ENCODE data around the gene MR1. TPM values are rescaled to one million over a fixed set of nuclear protein-coding genes. Genes with fewer than 3 reads are reported as not detected.
"Not testable (repeated sequence)": the region's sequence is repeated elsewhere in the genome, so short reads cannot be mapped to it uniquely, and the experiment has no call there.

MR1 gene
- total RNA-seq, 1 donor from 2014 or later: 0.41 TPM

DNA sequence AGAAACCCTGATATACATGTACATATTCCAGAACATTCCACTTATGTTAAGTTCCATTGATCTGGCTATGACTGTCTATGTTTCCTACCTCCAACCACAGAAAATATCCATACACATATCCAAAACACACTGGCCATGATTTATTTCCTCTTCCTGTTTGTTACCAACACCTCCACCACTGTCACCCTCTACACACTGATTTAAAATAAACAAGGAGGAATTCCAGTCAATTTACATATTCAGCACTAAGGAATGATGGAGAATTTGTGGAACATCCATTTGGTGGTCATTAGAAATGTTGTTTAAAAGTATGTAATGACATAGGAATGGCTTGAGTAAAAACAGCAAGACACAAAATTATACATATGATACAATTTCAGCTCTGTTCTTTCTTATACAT lies 5.6 kb upstream of the MR1 start:
- DNase-seq (ENCODE audit: low spot score in 2 of 2) (no peak), FAIRE-seq (no peak)

DNA sequence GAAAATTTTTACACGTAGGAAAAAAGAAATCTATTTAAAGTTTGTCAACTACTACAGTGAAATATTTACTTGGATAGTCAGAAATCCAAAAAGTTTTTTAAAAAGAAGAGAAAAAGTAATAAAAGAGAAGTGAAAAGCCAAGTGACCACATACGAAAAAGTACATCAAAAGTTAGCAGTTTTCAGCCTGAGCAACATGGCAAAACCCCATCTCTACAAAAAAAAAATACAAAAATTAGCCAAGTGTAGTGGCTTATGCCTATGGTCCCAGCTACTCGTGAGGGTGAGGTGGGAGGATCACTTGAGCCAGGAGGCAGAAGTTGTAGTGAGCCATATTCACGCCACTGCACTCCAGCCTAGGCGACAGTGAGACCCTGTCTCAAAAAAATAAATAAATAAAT lies 5.2 kb upstream of the MR1 start:
- DNase-seq (ENCODE audit: low spot score in 2 of 2): no peak

DNA sequence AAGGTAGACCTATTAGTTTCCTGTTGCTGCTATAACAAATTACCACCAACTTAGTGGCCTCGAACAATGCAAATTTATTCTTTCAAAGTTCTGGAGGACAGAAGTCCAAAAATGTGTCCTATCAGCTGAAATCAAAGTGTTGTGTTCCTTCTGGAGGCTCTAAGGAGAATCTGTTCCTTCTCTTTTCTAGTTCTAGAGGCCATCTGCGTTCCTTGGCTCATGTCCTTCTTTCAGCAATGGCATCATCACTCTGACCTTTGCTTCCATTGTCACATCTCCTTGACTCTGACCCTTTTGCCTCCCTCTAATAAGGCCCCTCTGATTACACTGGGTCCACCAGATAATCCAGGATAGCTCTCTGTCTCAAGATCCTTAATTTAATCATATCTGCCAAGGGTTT lies 1.2 kb upstream of the MR1 start:
- FAIRE-seq (no peak), DNase-seq (ENCODE audit: low spot score in 2 of 2) (no peak)

More for the DNA sequence above, 5.2 kb upstream of the MR1 start:
- no peak for FAIRE-seq

DNA sequence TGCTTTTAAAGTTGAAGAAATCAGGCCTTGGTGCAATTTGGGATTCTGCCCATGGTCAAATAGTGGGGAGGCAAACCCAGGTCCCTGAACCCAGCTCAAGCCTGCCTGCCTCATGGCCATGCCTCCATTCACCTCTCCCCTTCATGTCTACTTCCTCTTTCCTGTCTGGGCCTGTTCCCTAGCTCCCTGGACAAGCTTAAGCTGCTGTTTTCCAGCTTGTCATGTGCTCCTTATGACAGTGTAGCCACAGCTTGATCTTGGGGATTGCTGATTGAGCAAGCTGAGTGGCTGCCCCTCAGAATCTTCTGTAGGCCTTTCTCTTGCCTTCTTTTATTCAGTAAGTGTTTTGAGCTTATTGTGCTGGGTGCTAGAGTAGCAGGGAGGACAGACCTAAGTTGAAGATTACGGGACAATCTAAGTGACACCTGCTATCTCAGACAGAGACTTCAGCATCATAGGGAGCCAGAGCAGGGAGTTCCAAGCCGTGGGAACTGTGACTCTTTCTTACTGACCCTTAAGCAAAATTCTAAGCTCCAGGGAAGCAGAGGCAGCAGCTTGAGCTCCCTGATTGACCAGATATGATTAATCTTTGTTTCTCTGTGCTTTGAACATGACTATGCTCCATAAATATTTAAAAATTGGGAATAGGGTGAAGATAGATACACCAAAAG lies 520 bp upstream of the MR1 start:
- no peak for DNase-seq (ENCODE audit: low spot score in 2 of 2)

DNA sequence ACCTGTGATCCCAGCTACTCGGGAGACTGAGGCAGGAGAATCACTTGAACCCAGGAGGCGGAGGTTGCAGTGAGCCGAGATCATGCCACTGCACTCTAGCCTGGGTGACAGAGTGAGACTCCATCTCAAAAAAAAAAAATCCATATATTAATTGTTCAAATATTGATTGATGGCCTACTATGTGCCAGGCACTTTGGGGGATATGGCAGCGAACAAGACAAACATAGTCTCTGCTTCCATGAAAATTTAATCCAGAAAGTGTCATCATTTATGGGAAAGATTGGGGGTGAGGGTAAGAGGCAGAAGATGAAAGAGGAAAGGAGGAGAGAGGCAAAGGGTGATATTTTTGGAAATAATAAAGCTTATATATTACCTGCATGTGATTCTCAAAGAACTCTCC lies 1.4 kb downstream of the MR1 start:
- DNase-seq (ENCODE audit: low spot score in 2 of 2); FAIRE-seq: not testable (repeated sequence)

More for the DNA sequence above, 520 bp upstream of the MR1 start:
- no peak for FAIRE-seq

DNA sequence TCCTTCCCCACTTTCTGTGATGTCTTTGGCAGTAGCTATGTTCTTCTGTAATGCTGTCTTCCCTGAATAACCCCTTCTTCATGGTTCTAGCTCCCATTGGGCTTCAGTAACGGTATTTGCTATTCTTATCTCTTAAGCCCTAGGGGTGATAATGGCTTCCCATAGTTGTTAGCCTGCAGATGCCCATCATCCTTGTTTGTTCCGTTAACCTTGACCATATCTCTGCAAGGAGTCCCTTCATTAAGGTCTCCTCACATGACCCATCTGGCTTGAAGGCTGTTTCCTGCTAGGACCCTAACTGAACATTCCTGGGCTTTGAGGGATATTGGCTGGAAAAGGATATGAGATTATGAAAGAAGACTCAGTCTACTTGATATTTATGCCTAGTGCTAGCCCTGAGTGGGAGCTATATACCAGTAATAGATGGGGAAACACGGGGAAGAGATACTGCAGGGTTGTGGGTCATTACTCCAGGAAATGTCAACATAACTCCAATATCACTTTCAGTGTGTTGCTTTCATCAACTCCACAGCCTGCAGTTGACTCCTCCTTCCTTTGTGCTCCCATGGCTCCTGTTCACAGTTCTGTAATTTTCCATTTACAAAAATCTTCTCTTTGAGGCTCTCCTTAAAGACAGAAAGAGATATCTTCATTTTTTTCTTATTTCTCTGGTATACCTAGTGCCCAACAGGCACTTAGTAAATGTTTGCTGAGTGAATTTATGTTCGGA lies 2.5 kb downstream of the MR1 start:
- no peak for DNase-seq (ENCODE audit: low spot score in 2 of 2)
- FAIRE-seq: no peak

DNA sequence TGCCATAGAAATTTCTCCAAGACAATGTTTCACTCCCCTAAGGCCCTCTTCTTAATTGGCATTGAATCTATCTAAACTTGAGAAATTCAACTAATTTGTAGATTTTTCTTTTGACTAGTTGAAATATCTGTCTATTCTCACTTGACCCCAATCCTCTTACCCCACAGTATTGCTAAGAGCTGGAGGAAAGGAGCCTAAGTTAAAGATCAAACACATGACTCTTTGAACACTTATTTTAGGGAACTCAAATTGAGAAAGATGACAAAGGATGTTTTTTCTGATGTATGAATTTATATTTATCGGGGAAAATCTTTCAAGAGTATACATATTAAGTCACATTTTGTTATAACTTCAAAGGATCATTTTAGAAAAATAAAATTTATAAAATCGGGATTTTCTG lies 3.6 kb downstream of the MR1 start:
- no peak for FAIRE-seq
- DNase-seq (ENCODE audit: low spot score in 2 of 2): no peak

DNA sequence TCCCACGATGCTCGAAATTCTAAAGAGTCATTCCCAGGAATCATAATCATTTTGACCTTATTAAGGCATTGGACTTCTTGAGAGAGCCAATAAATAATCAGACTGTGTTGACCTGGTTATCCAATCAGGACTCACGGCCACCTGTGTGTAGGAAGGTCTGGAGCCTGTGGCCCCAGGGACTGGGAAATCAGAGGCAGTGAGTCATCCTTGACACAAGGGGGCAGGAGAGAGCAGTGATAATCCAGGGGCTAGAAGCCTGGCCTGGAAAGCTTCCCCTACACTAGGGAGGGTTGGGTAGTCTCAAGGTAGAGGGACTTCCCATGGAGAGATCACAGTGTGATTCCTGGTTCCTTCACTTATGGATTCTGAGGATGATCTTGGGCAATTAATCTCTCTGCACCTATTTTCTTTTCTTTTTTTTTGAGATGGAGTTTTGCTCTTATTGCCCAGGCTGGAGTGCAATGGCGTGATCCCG lies 4.7 kb downstream of the MR1 start:
- FAIRE-seq: no peak
- peak; percentile 53 to 59 for DNase-seq (ENCODE audit: low spot score in 2 of 2)

DNA sequence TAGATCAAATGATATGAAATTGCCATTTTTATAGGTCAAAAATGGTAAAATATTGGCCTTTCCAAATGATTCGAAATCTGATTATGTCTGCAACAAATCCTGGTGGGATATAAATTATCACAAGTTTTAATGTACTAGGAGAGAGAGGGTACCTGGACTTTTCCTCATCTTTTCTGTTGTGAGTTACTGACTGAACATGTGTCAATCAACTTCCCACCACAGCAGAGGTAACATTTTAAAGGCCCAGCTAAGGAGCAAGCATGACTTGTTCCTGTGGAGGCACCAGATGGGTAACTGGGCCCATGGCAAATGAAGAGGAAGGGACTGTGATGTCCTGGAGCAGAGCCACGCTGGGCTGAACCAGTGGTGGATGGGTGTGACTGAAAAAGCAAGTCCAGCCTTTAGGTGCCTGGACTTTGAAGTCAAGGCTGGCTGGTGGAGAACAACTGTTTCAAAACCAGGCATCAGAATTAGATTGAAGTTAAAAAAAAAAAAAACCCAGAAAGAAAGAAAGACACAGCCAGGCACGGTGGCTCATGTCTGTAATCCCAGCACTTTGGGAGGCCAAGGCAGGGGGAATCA lies 6.6 kb downstream of the MR1 start:
- FAIRE-seq: no peak
- no peak for DNase-seq (ENCODE audit: low spot score in 2 of 2)

DNA sequence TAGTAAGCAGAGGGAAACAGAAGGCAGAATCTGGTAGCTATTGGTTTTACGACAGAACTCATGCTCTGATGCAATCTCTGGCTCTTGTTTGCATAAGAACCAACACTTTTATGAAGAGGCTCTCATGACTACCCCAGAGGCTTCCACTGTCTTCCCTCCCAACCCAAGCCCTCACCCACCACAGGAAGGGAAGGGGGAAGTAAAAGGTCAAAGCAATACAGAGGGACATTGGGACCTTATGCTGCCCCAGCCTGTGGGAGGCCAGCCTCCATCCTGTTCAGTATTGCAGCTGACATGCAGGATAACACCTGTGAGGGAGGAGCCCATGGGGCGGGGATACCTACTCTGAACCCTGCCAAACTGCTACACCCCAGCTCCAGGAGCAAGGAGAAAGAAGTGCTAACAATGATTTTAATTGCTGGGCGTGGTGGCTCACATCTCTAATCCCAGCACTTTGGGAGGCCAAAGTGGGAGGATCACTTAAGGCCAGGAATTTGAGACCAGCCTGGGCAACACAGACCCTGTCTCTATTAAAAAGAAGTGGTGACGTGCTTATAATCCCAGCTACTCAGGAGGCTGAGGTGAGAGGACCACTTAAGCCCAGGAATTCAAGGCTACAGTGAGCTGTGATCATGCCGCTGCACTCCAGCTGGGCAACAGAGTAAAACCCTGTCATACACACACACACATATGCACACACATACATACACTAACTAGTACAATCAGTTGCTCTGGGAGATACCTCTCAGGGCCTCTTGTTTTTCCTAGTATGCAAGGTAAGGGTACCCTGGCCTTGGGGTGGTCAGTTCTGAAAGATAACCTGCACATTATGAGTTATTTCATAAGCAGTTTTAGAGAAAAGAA lies 9.5 kb downstream of the MR1 start:
- DNase-seq (ENCODE audit: low spot score in 2 of 2): no peak
- no peak for FAIRE-seq

DNA sequence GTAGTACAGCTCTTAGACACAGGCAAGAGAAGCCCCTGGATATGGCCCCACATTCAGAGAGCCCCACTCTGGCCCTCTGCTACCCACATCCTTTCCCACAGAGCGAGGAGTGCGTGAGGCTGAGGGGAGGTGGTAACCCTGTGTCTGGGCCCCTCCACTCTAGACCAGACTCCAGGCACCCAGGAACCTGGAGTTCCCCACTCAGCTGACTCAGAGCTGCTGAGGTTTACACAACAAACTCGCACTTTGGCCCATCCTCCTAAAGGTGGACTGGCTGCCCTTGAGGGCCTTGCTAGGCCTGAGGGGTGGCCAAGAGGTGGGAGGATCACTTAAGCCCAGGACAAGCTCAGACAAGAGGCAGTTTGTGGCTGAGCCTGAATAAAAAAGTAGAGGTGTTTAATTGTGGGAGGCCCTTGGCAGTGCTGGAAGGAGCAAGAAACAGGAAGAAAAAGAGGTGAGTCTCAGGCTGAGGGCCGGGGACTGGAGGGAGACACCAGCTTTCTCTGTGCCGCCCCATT lies 10.7 kb downstream of the MR1 start:
- DNase-seq (ENCODE audit: low spot score in 2 of 2): no peak
- FAIRE-seq: no peak

DNA sequence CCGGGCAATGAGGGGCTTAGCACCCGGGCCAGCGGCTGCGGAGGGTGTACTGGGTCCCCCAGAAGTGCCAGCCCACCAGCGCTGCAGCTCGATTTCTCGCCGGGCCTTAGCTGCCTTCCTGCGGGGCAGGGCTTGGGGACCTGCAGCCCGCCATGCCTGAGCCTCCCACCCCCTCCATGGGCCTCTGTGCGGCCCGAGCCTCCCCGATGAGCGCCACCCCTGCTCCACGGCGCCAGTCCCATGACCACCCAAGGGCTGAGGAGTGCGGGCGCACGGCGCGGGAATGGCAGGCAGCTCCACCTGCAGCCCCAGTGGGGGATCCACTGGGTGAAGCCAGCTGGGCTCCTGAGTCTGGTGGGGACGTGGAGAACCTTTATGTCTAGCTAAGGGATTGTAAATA lies 12.2 kb downstream of the MR1 start:
- FAIRE-seq; DNase-seq (ENCODE audit: low spot score in 2 of 2): not testable (repeated sequence)

DNA sequence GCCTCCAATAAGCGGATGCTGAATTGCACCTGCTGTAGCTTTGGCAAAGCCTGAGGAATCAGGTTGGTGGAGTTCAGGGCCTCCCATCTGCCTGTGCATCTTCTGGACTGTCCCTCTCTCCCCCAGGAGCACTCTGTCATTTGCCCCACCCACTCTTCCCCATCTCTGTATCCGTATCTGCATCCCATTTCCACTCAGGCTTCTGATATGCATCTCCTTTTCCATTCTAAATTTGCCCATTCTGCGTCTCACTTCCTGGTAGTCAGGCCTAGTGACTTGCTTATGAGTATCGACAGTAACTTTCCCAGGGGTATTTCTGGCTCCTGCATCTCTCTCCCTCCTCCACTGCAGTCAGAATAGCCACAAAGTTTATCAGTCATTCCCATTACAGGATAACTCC lies 15.6 kb downstream of the MR1 start:
- no peak for DNase-seq (ENCODE audit: low spot score in 2 of 2)
- no peak for FAIRE-seq

DNA sequence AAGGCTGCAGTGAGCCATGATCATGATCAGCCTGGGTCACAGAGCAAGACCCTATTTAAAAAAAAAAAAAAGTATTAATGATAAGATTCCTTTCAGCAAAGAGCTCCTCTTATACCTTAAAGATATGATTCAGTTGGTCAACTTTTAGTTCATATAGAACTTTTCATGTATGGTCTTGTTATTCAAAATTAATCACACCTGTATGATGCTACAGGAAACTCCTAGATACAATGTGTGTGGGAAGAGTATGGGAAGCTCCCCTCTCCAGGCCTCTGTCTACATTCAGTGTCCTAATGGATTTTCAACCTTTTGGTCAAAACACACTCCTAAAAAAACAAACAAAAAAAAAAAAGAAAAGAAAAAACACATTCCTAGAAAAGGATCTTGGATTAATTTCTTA lies 17.1 kb downstream of the MR1 start:
- FAIRE-seq (no peak), DNase-seq (ENCODE audit: low spot score in 2 of 2) (no peak)

DNA sequence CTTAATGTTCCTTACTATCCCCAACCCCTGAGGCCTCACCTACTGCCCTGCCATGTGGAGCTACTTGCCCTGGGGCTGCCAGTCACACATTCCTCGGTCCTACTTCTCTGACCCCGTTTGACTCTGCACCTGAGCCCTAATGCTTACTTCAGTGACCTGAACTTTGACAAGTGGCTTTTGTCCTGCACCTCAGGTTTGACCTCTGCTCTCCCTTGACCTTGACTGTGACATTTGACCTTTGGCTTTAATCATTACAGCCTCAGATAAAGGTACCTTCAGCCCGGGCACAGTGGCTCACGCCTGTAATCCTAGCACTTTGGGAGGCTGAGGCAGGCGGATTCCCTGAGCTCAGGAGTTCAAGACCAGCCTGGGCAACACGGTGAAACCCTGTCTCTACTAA lies 22.8 kb downstream of the MR1 start:
- DNase-seq (ENCODE audit: low spot score in 2 of 2) (no peak), FAIRE-seq (no peak)

DNA sequence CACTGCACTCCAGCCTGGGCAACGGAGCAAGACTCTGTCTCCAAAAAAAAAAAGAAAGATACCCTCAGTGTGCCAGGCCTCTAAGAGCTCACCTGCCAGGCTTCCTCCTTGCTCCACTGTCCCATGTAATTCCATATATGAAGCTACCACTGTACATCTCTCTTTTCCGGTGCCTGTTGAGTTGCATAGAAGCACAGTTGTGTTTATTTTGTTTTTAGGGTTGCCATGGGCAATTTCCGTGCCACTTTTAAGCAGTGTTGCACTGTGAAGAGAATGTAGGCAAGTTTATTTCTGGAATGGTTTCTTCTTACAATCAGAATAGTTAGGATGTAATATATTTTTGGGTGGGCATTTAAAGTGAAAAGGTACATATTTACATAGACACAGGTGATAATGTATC lies 23.3 kb downstream of the MR1 start:
- FAIRE-seq: no peak
- no peak for DNase-seq (ENCODE audit: low spot score in 2 of 2)

DNA sequence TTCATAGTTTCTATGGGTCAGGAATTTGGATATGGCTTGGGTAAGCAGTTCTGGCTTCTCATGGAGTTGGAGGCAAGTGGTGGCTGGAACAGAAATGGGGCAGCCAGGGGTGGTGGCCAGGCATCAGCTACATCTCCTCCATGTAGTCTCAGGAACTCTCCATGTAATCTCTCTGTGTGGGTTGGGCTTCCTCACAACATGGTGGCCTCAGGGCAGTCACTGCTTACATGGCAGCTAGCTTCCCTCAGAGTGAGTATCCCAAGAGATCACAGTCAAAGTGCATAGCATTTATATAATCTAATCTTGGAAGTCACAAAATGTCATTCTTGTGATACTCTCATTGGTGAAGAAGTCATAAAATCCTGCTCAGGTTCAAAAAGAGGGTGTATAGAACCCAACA lies 25.7 kb downstream of the MR1 start:
- no peak for DNase-seq (ENCODE audit: low spot score in 2 of 2)
- FAIRE-seq: no peak

DNA sequence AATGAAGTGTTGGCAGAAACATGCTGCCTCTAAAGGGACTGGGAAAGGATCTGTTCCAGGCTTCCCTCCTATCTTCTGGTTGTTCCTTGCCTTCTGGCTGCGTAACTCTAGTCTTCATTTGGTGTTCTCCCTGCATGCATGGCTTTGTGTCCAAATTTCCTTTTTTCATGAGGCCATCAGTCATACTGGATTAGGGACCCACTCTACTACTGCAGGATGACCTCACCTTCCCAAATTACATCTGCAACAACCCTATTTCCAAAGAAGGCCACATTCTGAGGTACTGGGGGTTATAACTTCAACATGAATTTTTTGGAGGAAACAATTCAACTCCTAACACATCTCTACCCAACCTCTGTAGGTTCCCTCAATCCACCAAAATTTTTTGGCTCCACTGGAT lies 26.3 kb downstream of the MR1 start:
- FAIRE-seq (no peak), DNase-seq (ENCODE audit: low spot score in 2 of 2) (no peak)

DNA sequence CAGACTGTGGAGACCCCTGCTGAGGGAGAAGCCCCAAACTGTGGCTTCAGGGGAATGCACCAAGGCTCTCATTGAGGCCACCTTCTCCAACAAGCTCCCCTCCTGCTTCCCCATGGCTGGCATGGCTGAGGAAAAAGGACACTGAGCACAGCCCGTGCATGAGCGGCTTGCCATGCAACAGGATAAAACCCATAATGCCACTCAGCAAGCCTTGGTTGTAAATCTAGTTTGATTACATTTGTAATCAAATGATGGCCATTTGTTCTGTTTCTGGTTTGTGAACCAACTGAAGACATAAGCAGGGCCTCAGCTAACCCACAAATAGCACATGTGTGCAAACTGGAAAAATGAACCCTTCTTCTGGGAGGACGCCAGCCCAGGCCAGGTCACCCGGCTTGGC lies 27.2 kb downstream of the MR1 start:
- not testable (repeated sequence) for FAIRE-seq; DNase-seq (ENCODE audit: low spot score in 2 of 2)

DNA sequence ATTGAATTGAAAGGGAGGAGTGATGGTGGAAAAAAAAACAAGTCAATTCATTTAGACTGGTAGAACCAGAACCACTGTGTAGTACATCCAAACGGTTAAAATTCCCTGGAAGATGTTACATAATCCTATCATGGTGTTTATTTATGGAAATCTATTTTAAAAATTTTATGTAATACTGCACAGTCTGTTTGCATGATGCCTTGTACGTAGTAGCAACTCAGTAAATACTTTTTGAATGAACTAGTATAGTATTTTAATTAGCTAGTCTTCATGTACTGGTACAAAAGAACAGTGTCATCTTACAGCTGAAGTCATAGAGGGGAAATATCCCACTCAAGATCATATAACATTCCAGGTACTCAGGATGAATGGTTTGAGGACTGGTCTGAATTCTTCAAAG lies 27.7 kb downstream of the MR1 start:
- no peak for FAIRE-seq

More for the DNA sequence above, 27.7 kb downstream of the MR1 start:
- no peak for DNase-seq (ENCODE audit: low spot score in 2 of 2)
